Middle frontal gyrus (tissue), 1 donor: ENCODE data around the gene FRG1.
"Not testable (repeated sequence)": the region's sequence is repeated elsewhere in the genome, so short reads cannot be mapped to it uniquely, and the experiment has no call there.

ENCODE experiments used
- DNase-seq: peaks from one replicate; pipeline ENCODE4 v3.0.0-alpha.2; 2015; ENCODE audit warnings: low spot score; ENCODE audit errors: extremely low spot score

The FRG1 gene

GRCh38 chr4:189940178-189941004, at the start of gene FRG1:
Gene FRG1, plus strand, starts transcription at chr4:189940872. Its CDS starts 138 bp downstream, at chr4:189941010.
- peak; percentile 89 for DNase-seq

- no peak for DNase-seq
Measured at GRCh38 chr4:189897667-189898066, 43.0 kb upstream of the FRG1 start.

GRCh38 chr4:189899481-189900015, 41.1 kb upstream of the FRG1 start:
- not testable (repeated sequence) for DNase-seq

GRCh38 chr4:189904420-189905027, 36.1 kb upstream of the FRG1 start:
- peak; percentile 44 for DNase-seq

- DNase-seq = no peak
Measured at GRCh38 chr4:189912170-189912569, 28.5 kb upstream of the FRG1 start.

- DNase-seq = no peak
Measured at GRCh38 chr4:189917161-189917891, 23.3 kb upstream of the FRG1 start.

- no peak for DNase-seq
Measured at GRCh38 chr4:189921058-189921457, 19.6 kb upstream of the FRG1 start.

GRCh38 chr4:189926742-189927141, 13.9 kb upstream of the FRG1 start:
- not testable (repeated sequence) for DNase-seq

GRCh38 chr4:189941005-189941450, 356 bp downstream of the FRG1 start:
- DNase-seq = no peak

GRCh38 chr4:189942412-189942811, 1.7 kb downstream of the FRG1 start:
- not testable (repeated sequence) for DNase-seq

- not testable (repeated sequence) for DNase-seq
Measured at GRCh38 chr4:189944077-189944476, 3.4 kb downstream of the FRG1 start.

- DNase-seq = not testable (repeated sequence)
Measured at GRCh38 chr4:189946906-189947305, 6.2 kb downstream of the FRG1 start.

GRCh38 chr4:189948486-189948885, 7.8 kb downstream of the FRG1 start:
- DNase-seq = not testable (repeated sequence)

GRCh38 chr4:189969291-189969690, 28.6 kb downstream of the FRG1 start:
- not testable (repeated sequence) for DNase-seq

GRCh38 chr4:189973646-189974045, 33.0 kb downstream of the FRG1 start:
- DNase-seq = no peak

- no peak for DNase-seq
Measured at GRCh38 chr4:189974056-189974455, 33.4 kb downstream of the FRG1 start.

GRCh38 chr4:189979196-189980047, 38.8 kb downstream of the FRG1 start:
- no peak for DNase-seq

- DNase-seq = not testable (repeated sequence)
Measured at GRCh38 chr4:189980292-189980691, 39.6 kb downstream of the FRG1 start.

- no peak for DNase-seq
Measured at GRCh38 chr4:189981970-189982369, 41.3 kb downstream of the FRG1 start.

GRCh38 chr4:189983916-189984526, 43.3 kb downstream of the FRG1 start:
- not testable (repeated sequence) for DNase-seq
